GM12872 (cell line): ENCODE results near the gene TTLL10.

Source experiments
- TF ChIP-seq, protein P1 (sequence below): IDR thresholded peaks from 3 replicates; pipeline ENCODE4 v1.5.1; 2011; ENCODE audit warnings: low read depth, mild to moderate bottlenecking, low read length, moderate library complexity; ENCODE audit not compliant: insufficient read depth

TTLL10 gene

DNA sequence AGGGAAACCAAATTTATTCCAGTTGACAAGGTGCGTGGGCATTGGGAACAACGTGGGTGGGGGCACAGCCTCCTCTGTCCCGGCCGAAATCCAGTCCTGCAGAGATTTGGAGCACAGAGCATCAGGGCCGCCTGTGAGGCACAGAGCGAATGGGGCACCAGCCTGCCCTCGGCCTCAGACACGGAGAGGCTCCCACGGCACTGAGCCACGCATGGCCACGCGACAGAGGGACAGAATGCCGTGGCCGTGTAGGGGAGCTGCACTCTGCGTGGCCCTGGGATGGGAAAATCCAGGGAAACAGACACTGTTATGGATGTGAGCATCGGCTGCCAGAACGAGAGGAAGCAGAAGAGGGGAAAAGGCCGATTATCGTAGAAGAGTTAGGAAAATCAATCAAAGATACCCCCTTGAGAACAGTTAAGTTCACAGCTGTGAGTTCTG is 44.3 kb upstream of the TTLL10 start:
- TF ChIP-seq, protein P1, sequence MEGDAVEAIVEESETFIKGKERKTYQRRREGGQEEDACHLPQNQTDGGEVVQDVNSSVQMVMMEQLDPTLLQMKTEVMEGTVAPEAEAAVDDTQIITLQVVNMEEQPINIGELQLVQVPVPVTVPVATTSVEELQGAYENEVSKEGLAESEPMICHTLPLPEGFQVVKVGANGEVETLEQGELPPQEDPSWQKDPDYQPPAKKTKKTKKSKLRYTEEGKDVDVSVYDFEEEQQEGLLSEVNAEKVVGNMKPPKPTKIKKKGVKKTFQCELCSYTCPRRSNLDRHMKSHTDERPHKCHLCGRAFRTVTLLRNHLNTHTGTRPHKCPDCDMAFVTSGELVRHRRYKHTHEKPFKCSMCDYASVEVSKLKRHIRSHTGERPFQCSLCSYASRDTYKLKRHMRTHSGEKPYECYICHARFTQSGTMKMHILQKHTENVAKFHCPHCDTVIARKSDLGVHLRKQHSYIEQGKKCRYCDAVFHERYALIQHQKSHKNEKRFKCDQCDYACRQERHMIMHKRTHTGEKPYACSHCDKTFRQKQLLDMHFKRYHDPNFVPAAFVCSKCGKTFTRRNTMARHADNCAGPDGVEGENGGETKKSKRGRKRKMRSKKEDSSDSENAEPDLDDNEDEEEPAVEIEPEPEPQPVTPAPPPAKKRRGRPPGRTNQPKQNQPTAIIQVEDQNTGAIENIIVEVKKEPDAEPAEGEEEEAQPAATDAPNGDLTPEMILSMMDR: no peak

DNA sequence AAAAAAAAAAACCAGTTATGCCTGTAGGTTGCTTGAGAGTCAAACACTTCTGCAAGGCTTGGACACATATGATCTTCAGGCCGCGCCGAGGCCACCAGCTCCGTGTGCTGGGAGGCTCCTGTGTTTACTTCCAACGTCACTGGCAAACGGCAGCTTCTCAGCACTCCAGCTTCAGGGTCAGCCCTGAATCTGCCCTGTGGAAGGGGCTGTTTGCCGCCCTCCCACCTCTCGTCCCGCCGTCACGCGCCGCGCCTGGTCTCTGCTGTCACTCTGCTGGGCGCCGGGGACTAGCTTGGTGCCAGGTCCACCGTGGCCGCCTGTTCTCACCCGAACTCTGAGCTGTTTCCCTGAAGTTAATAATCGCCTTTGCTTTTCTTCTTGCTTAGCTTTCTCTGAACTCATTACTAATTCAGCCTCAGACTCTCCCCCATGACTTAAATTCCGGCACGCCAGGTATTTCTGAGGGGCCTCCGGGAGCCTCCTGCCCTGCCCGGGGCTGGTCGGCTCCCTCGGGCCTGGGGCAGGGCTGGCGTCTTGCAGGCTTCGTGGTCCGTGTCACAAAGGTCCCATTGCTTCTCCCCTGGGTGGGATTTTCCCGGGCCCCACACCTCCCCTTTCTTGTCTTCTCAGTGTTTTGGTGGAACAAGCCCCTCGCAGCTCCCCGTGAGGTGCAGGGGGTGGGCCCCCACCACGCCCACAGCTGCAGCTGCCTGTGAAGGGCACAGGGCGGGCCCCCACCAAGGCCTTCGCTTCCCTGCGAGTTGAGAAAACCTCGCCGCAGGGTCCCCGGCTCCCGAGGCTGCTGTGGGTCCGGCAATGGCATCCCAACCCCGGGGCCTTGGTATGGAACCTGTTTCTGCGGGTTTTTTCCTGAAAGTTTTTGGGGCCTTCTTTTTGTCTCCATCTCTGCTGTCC is 43.2 kb upstream of the TTLL10 start:
- TF ChIP-seq, protein P1: no peak

DNA sequence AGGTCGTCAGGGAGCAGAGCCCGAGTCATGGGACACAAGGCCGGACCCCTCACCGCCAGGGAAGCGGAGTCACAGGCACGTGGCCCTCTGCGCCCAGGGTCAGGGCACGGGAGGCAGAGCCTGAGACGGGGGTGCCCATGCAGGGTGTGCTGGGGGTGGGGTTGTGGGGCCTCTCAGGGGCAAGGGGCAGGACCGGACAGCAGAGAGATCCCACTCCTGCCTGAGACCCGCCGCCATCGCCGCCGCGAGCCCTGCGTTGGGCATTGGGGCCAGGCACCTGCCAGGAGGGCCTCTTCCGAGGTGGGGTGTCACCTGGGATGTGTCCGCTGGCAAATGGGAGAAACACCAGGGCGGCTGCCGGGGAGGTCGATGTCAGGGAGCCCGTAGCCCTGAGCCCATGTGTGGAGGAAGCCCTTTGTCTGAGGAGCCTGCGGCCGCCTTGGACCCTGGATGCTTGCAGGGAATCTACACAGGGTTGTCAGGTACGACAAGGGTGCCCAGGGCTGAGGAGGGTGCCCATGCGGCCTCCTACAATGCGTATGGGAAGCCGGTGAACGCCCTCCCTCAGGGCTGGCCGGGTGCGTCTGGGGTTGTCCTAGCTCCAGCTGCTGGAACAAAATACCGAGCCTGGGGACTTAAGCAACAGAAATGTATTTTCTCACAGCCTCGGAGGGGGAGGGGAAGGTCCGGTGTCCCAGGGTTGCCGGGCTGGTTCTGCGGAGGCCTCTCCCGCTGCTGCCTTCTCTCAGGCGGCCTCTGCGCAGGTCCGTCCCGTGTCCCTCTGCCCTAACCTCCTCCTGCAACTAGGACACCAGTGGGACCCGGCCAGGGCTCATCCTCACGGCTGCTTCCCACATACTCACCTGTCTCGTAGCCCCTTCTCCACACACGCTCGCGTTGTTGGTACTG is 41.4 kb upstream of the TTLL10 start:
- TF ChIP-seq, protein P1: no peak

DNA sequence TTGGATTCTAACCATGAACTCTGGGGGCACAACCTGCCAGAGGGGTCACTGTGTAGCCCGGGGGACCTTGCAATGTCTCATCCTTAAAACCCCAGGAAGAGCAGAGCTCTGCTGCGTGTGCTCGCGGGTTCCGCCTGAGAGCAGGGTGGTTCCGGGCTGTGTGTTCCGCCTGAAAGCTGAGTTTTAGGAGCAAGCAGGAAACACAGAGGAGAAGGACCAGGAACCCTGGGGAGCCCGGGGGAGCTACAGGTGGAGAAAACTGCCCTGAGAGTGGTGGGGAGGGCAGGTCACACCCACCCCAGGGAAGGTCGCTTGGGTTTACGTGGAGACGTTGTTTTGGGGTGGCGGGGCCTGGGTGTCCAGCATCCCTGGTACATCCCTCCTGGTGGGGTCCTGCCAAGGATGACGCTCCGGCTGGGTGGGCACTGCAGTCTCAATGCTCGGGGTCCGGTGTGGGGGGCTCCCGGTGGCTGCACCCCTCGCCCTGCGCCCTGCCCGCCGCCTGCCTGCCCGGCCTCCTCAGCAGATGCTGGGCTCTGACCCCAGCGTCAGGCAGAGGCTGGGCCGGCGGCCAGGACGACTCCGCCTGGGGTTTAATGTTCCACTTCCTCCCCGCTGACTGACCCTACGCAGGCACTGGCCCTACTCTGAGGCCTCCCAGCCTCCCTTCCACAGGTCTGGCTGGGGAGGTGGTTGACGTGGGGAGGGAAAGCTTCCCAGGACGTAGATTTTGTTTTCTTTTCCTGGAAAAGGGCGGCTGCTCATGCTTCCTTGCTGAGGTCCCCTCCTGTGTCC is 40.5 kb upstream of the TTLL10 start:
- TF ChIP-seq, protein P1: no peak

GRCh38 chr1:1134300-1134970 is 39.2 kb upstream of the TTLL10 start:
- TF ChIP-seq, protein P1: no peak

GRCh38 chr1:1135339-1136136 is 38.1 kb upstream of the TTLL10 start:
- TF ChIP-seq, protein P1: no peak
